ENCODE results near the gene DYDC1. TPM values are rescaled to one million over a fixed set of nuclear protein-coding genes. Genes with fewer than 3 reads are reported as not detected.

Gene DYDC1
- total and polyA plus RNA-seq, 2 experiments from 2014 or later, result not detected

DNA sequence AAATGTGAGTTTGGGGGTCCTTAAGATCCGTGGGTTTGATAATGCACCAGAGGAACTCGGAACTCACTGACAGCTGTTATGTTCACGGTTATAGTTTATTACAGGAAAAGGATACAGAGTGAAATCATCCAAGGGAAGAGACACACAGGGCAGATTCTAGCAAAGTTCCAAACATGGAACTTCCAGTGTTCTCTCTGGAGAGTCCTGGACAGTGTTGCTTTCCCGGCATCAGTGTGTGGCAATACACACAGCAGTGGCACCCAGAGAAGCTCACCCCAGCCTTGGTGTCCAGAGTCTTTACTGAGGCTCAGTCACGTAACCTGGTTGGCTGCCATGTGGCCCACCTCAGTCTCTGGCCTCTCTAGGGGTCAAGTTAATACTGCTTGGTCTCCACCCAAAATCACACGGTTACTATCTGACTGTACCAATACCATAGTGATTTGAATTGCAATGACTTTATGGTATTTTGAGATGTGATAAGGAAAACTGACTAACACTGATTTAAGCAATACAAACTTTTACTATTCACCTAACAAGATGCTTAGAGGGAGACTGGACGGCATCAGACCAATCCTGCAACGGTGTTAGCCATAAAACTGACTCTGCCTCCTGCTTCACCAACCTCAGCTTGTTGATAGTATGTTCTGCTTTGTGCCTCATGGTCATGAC is 43.7 kb upstream of the DYDC1 start:
- no peak overlapping the region for H3K4me2 ChIP-seq
- Mint-ChIP-seq H3K27me3 (ENCODE audit: insufficient read depth, low read depth, poor library complexity) (peaks cover 1% of the 10 kb centered on the region), H3K4me1 (no peaks in the 10 kb centered on the region; the same call in 2 of the 3 replicates), H3K9me3 (no peaks in the 10 kb centered on the region; the same call in 2 of the 3 replicates), H3K36me3 (ENCODE audit: low read depth) (no peaks in the 10 kb centered on the region), H3K27ac (no peak overlapping the region), H3K4me3 (no peak overlapping the region)
- H3K36me3 ChIP-seq (ENCODE audit: insufficient read depth), result no peaks in the 10 kb centered on the region
- no peaks in the 10 kb centered on the region for H4K20me1 ChIP-seq (replicated peaks; ENCODE audit: insufficient read depth)
- no peaks in the 10 kb centered on the region for H3K4me1 ChIP-seq (ENCODE audit: insufficient read depth)
- no peaks in the 10 kb centered on the region for H3F3A ChIP-seq (replicated peaks; ENCODE audit: low read depth)
- H3K79me2 ChIP-seq (replicated peaks; ENCODE audit: insufficient read depth), result no peaks in the 10 kb centered on the region
- H3K4me3 ChIP-seq, result no peak overlapping the region
- H3K27ac ChIP-seq (ENCODE audit: low read depth), result no peak overlapping the region
- ATAC-seq (no peak), DNase-seq (ENCODE audit: low spot score) (no peak)
- no peak overlapping the region for H2AFZ ChIP-seq
- no peaks in the 10 kb centered on the region for H3K27me3 ChIP-seq (ENCODE audit: insufficient read depth)
- TF ChIP-seq ZNF331 (CRISPR knock-in tag; IDR thresholded peaks at IDR 0.05; ENCODE audit: low read depth) (no peak), JUNB (IDR thresholded peaks at IDR 0.05; ENCODE audit: unreplicated experiment) (no peak), POLR2AphosphoS5 (IDR thresholded peaks at IDR 0.05; ENCODE audit: low read depth) (no peak), CREB1 (CRISPR knock-in tag; IDR thresholded peaks at IDR 0.05; ENCODE audit: low read depth) (no peak), STAT1 (IDR thresholded peaks at IDR 0.05; ENCODE audit: unreplicated experiment) (no peak), EZH2 (IDR thresholded peaks at IDR 0.05; ENCODE audit: low read depth, unreplicated experiment) (no peak), EZH2phosphoT487 (IDR thresholded peaks at IDR 0.05; ENCODE audit: unreplicated experiment) (no peak), NANOG (IDR thresholded peaks at IDR 0.05; ENCODE audit: borderline replicate concordance) (no peak), ZNF114 (CRISPR knock-in tag; IDR thresholded peaks at IDR 0.05) (no peak)
- TF ChIP-seq, protein P1, sequence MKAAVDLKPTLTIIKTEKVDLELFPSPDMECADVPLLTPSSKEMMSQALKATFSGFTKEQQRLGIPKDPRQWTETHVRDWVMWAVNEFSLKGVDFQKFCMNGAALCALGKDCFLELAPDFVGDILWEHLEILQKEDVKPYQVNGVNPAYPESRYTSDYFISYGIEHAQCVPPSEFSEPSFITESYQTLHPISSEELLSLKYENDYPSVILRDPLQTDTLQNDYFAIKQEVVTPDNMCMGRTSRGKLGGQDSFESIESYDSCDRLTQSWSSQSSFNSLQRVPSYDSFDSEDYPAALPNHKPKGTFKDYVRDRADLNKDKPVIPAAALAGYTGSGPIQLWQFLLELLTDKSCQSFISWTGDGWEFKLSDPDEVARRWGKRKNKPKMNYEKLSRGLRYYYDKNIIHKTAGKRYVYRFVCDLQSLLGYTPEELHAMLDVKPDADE (IDR thresholded peaks at IDR 0.05), result no peak
- TF ChIP-seq, protein P2, sequence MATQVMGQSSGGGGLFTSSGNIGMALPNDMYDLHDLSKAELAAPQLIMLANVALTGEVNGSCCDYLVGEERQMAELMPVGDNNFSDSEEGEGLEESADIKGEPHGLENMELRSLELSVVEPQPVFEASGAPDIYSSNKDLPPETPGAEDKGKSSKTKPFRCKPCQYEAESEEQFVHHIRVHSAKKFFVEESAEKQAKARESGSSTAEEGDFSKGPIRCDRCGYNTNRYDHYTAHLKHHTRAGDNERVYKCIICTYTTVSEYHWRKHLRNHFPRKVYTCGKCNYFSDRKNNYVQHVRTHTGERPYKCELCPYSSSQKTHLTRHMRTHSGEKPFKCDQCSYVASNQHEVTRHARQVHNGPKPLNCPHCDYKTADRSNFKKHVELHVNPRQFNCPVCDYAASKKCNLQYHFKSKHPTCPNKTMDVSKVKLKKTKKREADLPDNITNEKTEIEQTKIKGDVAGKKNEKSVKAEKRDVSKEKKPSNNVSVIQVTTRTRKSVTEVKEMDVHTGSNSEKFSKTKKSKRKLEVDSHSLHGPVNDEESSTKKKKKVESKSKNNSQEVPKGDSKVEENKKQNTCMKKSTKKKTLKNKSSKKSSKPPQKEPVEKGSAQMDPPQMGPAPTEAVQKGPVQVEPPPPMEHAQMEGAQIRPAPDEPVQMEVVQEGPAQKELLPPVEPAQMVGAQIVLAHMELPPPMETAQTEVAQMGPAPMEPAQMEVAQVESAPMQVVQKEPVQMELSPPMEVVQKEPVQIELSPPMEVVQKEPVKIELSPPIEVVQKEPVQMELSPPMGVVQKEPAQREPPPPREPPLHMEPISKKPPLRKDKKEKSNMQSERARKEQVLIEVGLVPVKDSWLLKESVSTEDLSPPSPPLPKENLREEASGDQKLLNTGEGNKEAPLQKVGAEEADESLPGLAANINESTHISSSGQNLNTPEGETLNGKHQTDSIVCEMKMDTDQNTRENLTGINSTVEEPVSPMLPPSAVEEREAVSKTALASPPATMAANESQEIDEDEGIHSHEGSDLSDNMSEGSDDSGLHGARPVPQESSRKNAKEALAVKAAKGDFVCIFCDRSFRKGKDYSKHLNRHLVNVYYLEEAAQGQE (IDR thresholded peaks at IDR 0.05; ENCODE audit: unreplicated experiment), result no peak
- TF ChIP-seq, protein P3, sequence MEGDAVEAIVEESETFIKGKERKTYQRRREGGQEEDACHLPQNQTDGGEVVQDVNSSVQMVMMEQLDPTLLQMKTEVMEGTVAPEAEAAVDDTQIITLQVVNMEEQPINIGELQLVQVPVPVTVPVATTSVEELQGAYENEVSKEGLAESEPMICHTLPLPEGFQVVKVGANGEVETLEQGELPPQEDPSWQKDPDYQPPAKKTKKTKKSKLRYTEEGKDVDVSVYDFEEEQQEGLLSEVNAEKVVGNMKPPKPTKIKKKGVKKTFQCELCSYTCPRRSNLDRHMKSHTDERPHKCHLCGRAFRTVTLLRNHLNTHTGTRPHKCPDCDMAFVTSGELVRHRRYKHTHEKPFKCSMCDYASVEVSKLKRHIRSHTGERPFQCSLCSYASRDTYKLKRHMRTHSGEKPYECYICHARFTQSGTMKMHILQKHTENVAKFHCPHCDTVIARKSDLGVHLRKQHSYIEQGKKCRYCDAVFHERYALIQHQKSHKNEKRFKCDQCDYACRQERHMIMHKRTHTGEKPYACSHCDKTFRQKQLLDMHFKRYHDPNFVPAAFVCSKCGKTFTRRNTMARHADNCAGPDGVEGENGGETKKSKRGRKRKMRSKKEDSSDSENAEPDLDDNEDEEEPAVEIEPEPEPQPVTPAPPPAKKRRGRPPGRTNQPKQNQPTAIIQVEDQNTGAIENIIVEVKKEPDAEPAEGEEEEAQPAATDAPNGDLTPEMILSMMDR (conservative IDR thresholded peaks at IDR 0.05; ENCODE audit: low read depth in 2 of 2), result no peak
- TF ChIP-seq, protein P4, sequence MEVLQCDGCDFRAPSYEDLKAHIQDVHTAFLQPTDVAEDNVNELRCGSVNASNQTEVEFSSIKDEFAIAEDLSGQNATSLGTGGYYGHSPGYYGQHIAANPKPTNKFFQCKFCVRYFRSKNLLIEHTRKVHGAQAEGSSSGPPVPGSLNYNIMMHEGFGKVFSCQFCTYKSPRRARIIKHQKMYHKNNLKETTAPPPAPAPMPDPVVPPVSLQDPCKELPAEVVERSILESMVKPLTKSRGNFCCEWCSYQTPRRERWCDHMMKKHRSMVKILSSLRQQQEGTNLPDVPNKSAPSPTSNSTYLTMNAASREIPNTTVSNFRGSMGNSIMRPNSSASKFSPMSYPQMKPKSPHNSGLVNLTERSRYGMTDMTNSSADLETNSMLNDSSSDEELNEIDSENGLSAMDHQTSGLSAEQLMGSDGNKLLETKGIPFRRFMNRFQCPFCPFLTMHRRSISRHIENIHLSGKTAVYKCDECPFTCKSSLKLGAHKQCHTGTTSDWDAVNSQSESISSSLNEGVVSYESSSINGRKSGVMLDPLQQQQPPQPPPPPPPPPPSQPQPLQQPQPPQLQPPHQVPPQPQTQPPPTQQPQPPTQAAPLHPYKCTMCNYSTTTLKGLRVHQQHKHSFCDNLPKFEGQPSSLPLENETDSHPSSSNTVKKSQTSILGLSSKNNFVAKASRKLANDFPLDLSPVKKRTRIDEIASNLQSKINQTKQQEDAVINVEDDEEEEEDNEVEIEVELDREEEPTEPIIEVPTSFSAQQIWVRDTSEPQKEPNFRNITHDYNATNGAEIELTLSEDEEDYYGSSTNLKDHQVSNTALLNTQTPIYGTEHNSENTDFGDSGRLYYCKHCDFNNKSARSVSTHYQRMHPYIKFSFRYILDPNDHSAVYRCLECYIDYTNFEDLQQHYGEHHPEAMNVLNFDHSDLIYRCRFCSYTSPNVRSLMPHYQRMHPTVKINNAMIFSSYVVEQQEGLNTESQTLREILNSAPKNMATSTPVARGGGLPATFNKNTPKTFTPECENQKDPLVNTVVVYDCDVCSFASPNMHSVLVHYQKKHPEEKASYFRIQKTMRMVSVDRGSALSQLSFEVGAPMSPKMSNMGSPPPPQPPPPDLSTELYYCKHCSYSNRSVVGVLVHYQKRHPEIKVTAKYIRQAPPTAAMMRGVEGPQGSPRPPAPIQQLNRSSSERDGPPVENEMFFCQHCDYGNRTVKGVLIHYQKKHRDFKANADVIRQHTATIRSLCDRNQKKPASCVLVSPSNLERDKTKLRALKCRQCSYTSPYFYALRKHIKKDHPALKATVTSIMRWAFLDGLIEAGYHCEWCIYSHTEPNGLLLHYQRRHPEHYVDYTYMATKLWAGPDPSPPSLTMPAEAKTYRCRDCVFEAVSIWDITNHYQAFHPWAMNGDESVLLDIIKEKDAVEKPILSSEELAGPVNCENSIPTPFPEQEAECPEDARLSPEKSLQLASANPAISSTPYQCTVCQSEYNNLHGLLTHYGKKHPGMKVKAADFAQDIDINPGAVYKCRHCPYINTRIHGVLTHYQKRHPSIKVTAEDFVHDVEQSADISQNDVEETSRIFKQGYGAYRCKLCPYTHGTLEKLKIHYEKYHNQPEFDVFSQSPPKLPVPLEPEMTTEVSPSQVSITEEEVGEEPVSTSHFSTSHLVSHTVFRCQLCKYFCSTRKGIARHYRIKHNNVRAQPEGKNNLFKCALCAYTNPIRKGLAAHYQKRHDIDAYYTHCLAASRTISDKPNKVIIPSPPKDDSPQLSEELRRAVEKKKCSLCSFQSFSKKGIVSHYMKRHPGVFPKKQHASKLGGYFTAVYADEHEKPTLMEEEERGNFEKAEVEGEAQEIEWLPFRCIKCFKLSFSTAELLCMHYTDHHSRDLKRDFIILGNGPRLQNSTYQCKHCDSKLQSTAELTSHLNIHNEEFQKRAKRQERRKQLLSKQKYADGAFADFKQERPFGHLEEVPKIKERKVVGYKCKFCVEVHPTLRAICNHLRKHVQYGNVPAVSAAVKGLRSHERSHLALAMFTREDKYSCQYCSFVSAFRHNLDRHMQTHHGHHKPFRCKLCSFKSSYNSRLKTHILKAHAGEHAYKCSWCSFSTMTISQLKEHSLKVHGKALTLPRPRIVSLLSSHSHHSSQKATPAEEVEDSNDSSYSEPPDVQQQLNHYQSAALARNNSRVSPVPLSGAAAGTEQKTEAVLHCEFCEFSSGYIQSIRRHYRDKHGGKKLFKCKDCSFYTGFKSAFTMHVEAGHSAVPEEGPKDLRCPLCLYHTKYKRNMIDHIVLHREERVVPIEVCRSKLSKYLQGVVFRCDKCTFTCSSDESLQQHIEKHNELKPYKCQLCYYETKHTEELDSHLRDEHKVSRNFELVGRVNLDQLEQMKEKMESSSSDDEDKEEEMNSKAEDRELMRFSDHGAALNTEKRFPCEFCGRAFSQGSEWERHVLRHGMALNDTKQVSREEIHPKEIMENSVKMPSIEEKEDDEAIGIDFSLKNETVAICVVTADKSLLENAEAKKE (CRISPR knock-in tag; IDR thresholded peaks at IDR 0.05), result no peak
- no peaks in the 10 kb centered on the region for H3K9me2 ChIP-seq (ENCODE audit: insufficient read depth)

All from GM23338 (cell line).